ENCODE results near the gene NOD2. TPM values are rescaled to one million over a fixed set of nuclear protein-coding genes. Genes with fewer than 3 reads are reported as not detected.

The NOD2 gene
- total and polyA plus RNA-seq, 2 of the 13 experiments (the other 11 are each of a cell fraction or from before 2014, with no cell fraction given): 0.27 to 0.81 TPM

GRCh38 chr16:50667497-50668367 lies 25.7 kb upstream of the NOD2 start (continued):
- no peak; the same call in 1 of the 2 replicates for TF ChIP-seq ZFP91 (CRISPR knock-in tag; IDR thresholded peaks at IDR 0.05; ENCODE audit: borderline replicate concordance)

GRCh38 chr16:50668368-50669008 lies 24.9 kb upstream of the NOD2 start:
- Histone ChIP-seq H2AFZ (ENCODE audit: low read length) (no peak overlapping the region), H3K36me3 (replicated peaks in 1 of 2; ENCODE audit: control insufficient read depth in 1 of 2, insufficient read depth in 2 of 2, low read length in 2 of 2) (no peaks in the 10 kb centered on the region), H3K4me2 (ENCODE audit: low read depth, low read length) (peak overlapping the region; percentile 58), H3K4me3 (replicated peaks in 1 of 3; ENCODE audit: insufficient read depth in 1 of 3, low read depth in 2 of 3, low read length in 3 of 3) (peak overlapping the region in 1 of 3 experiments; percentile 13; a peak in 1 of 6 replicates), H4K20me1 (ENCODE audit: insufficient read depth, low read length) (no peaks in the 10 kb centered on the region), H3K27ac (ENCODE audit: extremely low read length, insufficient read depth, low read length) (peak overlapping the region; percentile 20), H3K9ac (ENCODE audit: insufficient read depth, low read depth, low read length) (no peak overlapping the region), H3K27me3 (ENCODE audit: control insufficient read depth in 1 of 2, insufficient read depth in 2 of 2, low read length in 2 of 2) (no peaks in the 10 kb centered on the region), H3K4me1 (ENCODE audit: insufficient read depth, low read length) (peaks cover 39% of the 10 kb centered on the region), H3K9me3 (ENCODE audit: low read length) (peaks cover 32% of the 10 kb centered on the region), H3K79me2 (ENCODE audit: insufficient read depth, low read length) (no peaks in the 10 kb centered on the region)
- ChIA-PET CTCF (ENCODE audit: low intra/inter-chr PET ratio, low total read pairs) (interaction anchor here (1.6 to 3.3 kb wide), 2 partner anchors 79 to 138 kb away, joined by 9 to 19 read pairs; no protein-coding TSS in a partner anchor), POLR2A (interaction anchor here (1.2 to 1.6 kb wide), 6 partner anchors 52 to 299 kb away, joined by 3 to 8 read pairs (median 4); no protein-coding TSS in a partner anchor)
- peak; percentile 46 for DNase-seq (ENCODE audit: low spot score)
- in situ Hi-C loops (cut with HindIII; ENCODE audit: extremely low pct_ligation_motif_present, low pct_unique_long_range_greater_than_20kb) (loop anchor here (5.0 to 10.0 kb wide), 3 partner anchors 139 to 404 kb away; partner anchors contain the start of gene ADCY7), intact Hi-C loops (cut with micrococcal nuclease; ENCODE audit: unreplicated experiment) (loop anchor here (5.0 to 10.0 kb wide), 3 partner anchors 74 to 424 kb away; partner anchors contain the start of gene CYLD)
- ATAC-seq: peak; percentile 80
- peak; percentile 60 for FAIRE-seq
- no TSS peak for BruUV-seq (replicated peaks)
- 38% methylated on average over 5 of the region's 5 CpGs for WGBS (ENCODE audit: low lambda C conversion rate)
- peak; percentile 50; the same call in 1 of the 2 replicates for TF ChIP-seq ZNF782 (CRISPR knock-in tag; IDR thresholded peaks at IDR 0.05; ENCODE audit: borderline replicate concordance)
- no peak for TF ChIP-seq ATF7-NPFF (CRISPR knock-in tag; IDR thresholded peaks at IDR 0.05; ENCODE audit: low read depth)
- no peak for TF ChIP-seq ZBTB1 (CRISPR knock-in tag; IDR thresholded peaks at IDR 0.05; ENCODE audit: borderline replicate concordance)
- TF ChIP-seq ZBTB20 (CRISPR knock-in tag; IDR thresholded peaks at IDR 0.05; ENCODE audit: borderline replicate concordance, low read depth): no peak
- TF ChIP-seq, protein P1, sequence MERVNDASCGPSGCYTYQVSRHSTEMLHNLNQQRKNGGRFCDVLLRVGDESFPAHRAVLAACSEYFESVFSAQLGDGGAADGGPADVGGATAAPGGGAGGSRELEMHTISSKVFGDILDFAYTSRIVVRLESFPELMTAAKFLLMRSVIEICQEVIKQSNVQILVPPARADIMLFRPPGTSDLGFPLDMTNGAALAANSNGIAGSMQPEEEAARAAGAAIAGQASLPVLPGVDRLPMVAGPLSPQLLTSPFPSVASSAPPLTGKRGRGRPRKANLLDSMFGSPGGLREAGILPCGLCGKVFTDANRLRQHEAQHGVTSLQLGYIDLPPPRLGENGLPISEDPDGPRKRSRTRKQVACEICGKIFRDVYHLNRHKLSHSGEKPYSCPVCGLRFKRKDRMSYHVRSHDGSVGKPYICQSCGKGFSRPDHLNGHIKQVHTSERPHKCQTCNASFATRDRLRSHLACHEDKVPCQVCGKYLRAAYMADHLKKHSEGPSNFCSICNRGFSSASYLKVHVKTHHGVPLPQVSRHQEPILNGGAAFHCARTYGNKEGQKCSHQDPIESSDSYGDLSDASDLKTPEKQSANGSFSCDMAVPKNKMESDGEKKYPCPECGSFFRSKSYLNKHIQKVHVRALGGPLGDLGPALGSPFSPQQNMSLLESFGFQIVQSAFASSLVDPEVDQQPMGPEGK (CRISPR knock-in tag; IDR thresholded peaks at IDR 0.05): no peak
- no peak; the same call in 1 of the 2 replicates for TF ChIP-seq ZNF609 (CRISPR knock-in tag; IDR thresholded peaks at IDR 0.05; ENCODE audit: borderline replicate concordance)
- 0 out of 2 replicates have a peak, but pooled peaks have one; percentile 28 for TF ChIP-seq PHF21A (CRISPR knock-in tag; IDR thresholded peaks at IDR 0.05)
- peak; percentile 51; the same call in 1 of the 2 replicates for TF ChIP-seq ZNF552 (CRISPR knock-in tag; IDR thresholded peaks at IDR 0.05; ENCODE audit: borderline replicate concordance)

Measured in HepG2 (cell line).